Measurements from ENCODE around the gene PEG3. TPM values are rescaled to one million over a fixed set of nuclear protein-coding genes. Genes with fewer than 3 reads are reported as not detected.

Gene PEG3
- total and polyA plus RNA-seq, 9 of the 15 experiments (the other 6 are each of a cell fraction or from before 2014, with no cell fraction given) = 0.04 to 0.40 TPM; not detected in 7

DNA sequence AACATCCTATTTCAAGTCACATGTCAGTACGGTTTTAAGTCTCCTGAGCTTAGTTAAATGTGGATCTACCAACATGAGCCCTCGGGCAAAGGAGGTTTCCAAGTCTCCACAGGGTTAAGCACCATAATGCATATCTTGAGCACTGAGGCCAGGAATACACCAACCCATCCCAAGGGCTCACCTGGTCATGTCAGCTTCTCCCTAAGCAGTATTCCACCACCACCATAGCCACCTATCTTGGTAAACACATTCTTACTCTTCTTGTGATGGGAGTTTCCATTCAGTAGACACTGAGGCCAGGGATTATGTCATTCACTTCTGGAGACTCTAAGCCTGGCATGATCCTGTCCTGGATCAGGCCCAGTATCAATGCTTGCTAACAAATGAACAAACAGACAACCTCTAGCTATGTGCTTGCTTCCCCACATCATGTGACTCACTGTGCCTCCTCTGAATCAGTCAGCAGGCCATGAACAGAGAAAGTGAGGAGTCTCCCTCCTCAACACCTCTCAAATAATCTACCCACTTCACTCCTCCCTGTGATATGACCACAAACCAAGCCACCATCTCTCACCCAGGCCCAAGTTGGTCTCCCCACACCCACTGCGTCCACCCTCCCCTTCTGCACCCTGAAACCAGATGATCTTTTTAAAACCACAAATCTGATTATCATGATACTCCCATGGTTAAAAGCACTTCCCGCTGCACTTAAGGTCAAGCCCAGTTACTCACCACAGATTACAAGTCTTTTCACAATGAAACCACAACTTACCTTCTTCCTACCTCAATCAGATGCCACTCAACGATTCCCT lies 5.8 kb downstream of the PEG3 start (continued):
- TF ChIP-seq, protein P1, sequence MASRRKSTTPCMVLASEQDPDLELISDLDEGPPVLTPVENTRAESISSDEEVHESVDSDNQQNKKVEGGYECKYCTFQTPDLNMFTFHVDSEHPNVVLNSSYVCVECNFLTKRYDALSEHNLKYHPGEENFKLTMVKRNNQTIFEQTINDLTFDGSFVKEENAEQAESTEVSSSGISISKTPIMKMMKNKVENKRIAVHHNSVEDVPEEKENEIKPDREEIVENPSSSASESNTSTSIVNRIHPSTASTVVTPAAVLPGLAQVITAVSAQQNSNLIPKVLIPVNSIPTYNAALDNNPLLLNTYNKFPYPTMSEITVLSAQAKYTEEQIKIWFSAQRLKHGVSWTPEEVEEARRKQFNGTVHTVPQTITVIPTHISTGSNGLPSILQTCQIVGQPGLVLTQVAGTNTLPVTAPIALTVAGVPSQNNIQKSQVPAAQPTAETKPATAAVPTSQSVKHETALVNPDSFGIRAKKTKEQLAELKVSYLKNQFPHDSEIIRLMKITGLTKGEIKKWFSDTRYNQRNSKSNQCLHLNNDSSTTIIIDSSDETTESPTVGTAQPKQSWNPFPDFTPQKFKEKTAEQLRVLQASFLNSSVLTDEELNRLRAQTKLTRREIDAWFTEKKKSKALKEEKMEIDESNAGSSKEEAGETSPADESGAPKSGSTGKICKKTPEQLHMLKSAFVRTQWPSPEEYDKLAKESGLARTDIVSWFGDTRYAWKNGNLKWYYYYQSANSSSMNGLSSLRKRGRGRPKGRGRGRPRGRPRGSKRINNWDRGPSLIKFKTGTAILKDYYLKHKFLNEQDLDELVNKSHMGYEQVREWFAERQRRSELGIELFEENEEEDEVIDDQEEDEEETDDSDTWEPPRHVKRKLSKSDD (conservative IDR thresholded peaks at IDR 0.05; ENCODE audit: low read length) = no peak

DNA sequence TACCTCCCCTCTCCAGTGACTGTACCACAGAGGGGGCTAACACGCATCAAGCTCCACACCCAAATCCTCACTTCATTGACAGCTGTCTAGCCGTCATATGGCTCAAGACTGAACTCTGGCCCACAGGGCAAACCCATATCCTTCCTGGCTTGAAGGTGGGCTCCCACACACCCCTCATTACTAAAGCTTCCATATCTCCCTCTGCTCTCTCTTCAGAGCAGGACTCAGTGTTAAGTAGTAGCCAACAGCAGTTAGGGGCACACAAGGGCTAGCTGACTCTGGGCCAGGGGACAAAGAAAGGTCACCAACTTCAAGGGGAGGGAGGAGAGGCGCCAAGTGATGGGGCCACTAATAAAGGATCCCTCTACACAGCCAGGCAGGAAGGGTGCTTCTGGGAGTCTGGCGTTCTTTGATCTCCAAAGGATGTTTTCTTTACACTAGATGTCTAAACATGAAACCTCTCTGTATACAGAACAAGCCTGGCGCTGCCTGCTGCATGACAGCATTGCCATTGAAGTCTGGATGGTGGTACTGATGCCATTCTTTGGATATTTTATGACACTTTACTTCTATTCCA lies 8.1 kb downstream of the PEG3 start:
- Histone ChIP-seq H3K9ac (ENCODE audit: insufficient read depth in 1 of 2, low read depth in 2 of 2, low read length in 2 of 2) (no peak overlapping the region), H3K9me3 (replicated peaks; ENCODE audit: control insufficient read depth, insufficient read depth, low read depth, low read length) (no peaks in the 10 kb centered on the region; the same call in 1 of the 2 replicates), H2AFZ (ENCODE audit: low read depth, low read length) (no peak overlapping the region), H3K4me1 (replicated peaks in 1 of 2; ENCODE audit: control insufficient read depth in 2 of 2, insufficient read depth in 2 of 2, low read length in 2 of 2) (no peaks in the 10 kb centered on the region), H3K27me3 (ENCODE audit: control insufficient read depth in 2 of 2, insufficient read depth in 2 of 2, low read length in 2 of 2) (no peaks in the 10 kb centered on the region), H3K4me2 (ENCODE audit: insufficient read depth, low read length) (no peak overlapping the region), H3K79me2 (ENCODE audit: control insufficient read depth, insufficient read depth, low read length) (no peaks in the 10 kb centered on the region), H3K4me3 (no peak overlapping the region), H3K9me1 (ENCODE audit: control insufficient read depth, insufficient read depth, low read length) (no peaks in the 10 kb centered on the region), H3K36me3 (ENCODE audit: control insufficient read depth, insufficient read depth, low read length) (no peaks in the 10 kb centered on the region), H3K27ac (ENCODE audit: extremely low read depth, low read depth, low read length) (no peak overlapping the region), H4K20me1 (replicated peaks; ENCODE audit: control insufficient read depth, insufficient read depth, low read length) (no peaks in the 10 kb centered on the region)
- CTCF ChIA-PET (ENCODE audit: low intra/inter-chr PET ratio) = no interaction called here
- no peak for ATAC-seq
- POLR2A ChIA-PET = no interaction called here
- intact Hi-C loops (cut with micrococcal nuclease) = no loop called here
- BruUV-seq (replicated peaks) = no TSS peak
- no peak for DNase-seq (ENCODE audit: extremely low read depth in 1 of 4, low spot score in 3 of 4)
- in situ Hi-C loops (cut with MboI) = no loop called here
- FAIRE-seq = no peak
- WGBS (ENCODE audit: insufficient coverage, low coverage, missing lambda C conversion rate) = 0% methylated on average over 5 of the region's 5 CpGs
- TF ChIP-seq, protein P2, sequence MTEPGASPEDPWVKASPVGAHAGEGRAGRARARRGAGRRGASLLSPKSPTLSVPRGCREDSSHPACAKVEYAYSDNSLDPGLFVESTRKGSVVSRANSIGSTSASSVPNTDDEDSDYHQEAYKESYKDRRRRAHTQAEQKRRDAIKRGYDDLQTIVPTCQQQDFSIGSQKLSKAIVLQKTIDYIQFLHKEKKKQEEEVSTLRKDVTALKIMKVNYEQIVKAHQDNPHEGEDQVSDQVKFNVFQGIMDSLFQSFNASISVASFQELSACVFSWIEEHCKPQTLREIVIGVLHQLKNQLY (CRISPR knock-in tag; conservative IDR thresholded peaks at IDR 0.05) = no peak
- TF ChIP-seq POLR2A (conservative IDR thresholded peaks at IDR 0.05) (no peak), NFE2L1 (tag; IDR thresholded peaks at IDR 0.05; ENCODE audit: borderline replicate concordance, low read depth) (no peak), PRPF4 (IDR thresholded peaks at IDR 0.05; ENCODE audit: insufficient read depth, low read depth, low read length, poor library complexity, severe bottlenecking) (no peak), ZBED1 (IDR thresholded peaks at IDR 0.05) (no peak), KLF10 (CRISPR knock-in tag; IDR thresholded peaks at IDR 0.05) (no peak), CBFB (CRISPR knock-in tag; IDR thresholded peaks at IDR 0.05) (no peak), FOXA3 (CRISPR knock-in tag; conservative IDR thresholded peaks at IDR 0.05 in 1 of 2, IDR thresholded peaks at IDR 0.05 in 1 of 2) (no peak), ETS2 (tag; IDR thresholded peaks at IDR 0.05; ENCODE audit: borderline replicate concordance, poor library complexity, severe bottlenecking) (no peak), RCOR1 (IDR thresholded peaks at IDR 0.05; ENCODE audit: borderline replicate concordance in 1 of 2, low read depth in 2 of 2, low read length in 2 of 2) (no peak), KDM1A (IDR thresholded peaks at IDR 0.05) (no peak), TEAD1 (CRISPR knock-in tag; IDR thresholded peaks at IDR 0.05) (no peak)
- TF ChIP-seq, protein P3, sequence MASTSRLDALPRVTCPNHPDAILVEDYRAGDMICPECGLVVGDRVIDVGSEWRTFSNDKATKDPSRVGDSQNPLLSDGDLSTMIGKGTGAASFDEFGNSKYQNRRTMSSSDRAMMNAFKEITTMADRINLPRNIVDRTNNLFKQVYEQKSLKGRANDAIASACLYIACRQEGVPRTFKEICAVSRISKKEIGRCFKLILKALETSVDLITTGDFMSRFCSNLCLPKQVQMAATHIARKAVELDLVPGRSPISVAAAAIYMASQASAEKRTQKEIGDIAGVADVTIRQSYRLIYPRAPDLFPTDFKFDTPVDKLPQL (IDR thresholded peaks at IDR 0.05; ENCODE audit: extremely low read depth, insufficient read length) = no peak
- TF ChIP-seq, protein P4, sequence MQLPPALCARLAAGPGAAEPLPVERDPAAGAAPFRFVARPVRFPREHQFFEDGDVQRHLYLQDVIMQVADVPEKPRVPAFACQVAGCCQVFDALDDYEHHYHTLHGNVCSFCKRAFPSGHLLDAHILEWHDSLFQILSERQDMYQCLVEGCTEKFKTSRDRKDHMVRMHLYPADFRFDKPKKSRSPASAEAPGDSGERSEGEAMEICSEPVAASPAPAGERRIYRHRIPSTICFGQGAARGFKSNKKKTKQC (CRISPR knock-in tag; IDR thresholded peaks at IDR 0.05) = no peak
